DND-41 (cell line): ENCODE results near the gene DIAPH3.
A peak's percentile ranks its signal among the peaks of the same experiment; 100 is the strongest.

Experiments
- ATAC-seq: fragments of 200-7000 bp; cut with Tn5 transposase; 3 replicates; pipeline ENCODE4 v1.9.1; 2021; ENCODE audit warnings: low read depth; ENCODE audit not compliant: insufficient read depth
- DNase-seq: peaks from one replicate; pipeline ENCODE4 v3.0.0-alpha.2; 2020
- H2AFZ ChIP-seq: 2 replicates; pipeline ENCODE4 v1.6.0; 2012; ENCODE audit warnings: low read depth, low read length
- H3K27ac ChIP-seq: 2 replicates; pipeline ENCODE4 v1.5.1; 2012; ENCODE audit warnings: low read length, inconsistent platforms
- H3K27me3 ChIP-seq: fragments of 200-600 bp; sonication (generic); 2 replicates; pipeline ENCODE4 v1.6.0; 2012; ENCODE audit warnings: low read length, mild to moderate bottlenecking, inconsistent platforms; ENCODE audit not compliant: insufficient read depth, poor library complexity
- H3K36me3 ChIP-seq: 2 replicates; pipeline ENCODE4 v1.5.1; 2012; ENCODE audit warnings: low read length, inconsistent platforms; ENCODE audit not compliant: insufficient read depth
- H3K4me1 ChIP-seq: 2 replicates; pipeline ENCODE4 v1.5.1; 2012; ENCODE audit warnings: mild to moderate bottlenecking, low read length; ENCODE audit not compliant: insufficient read depth
- H3K4me2 ChIP-seq: 2 replicates; pipeline ENCODE4 v1.6.0; 2012; ENCODE audit warnings: mild to moderate bottlenecking, moderate library complexity, low read length, inconsistent platforms; ENCODE audit not compliant: insufficient read depth
- H3K4me3 ChIP-seq, 2 experiments: fragments of 200-600 bp in 1 of 2; shearing (Covaris generic) in 1 of 2; 2 replicates each; pipeline ENCODE4 v1.5.1; 2012 to 2016; ENCODE audit warnings: inconsistent platforms in 2 of 2, low read length in 2 of 2, mild to moderate bottlenecking in 2 of 2, low read depth in 1 of 2, moderate library complexity in 1 of 2
- H3K79me2 ChIP-seq: 2 replicates; pipeline ENCODE4 v1.6.0; 2012; ENCODE audit warnings: low read length, inconsistent platforms; ENCODE audit not compliant: insufficient read depth
- H3K9ac ChIP-seq: 2 replicates; pipeline ENCODE4 v1.6.0; 2012; ENCODE audit warnings: low read depth, mild to moderate bottlenecking, inconsistent platforms, low read length, moderate library complexity
- H3K9me3 ChIP-seq: 2 replicates; pipeline ENCODE4 v1.5.1; 2012; ENCODE audit warnings: low read length, moderate library complexity, mild to moderate bottlenecking, inconsistent platforms; ENCODE audit not compliant: insufficient read depth, severe bottlenecking
- H4K20me1 ChIP-seq: 2 replicates; pipeline ENCODE4 v1.6.0; 2012; ENCODE audit warnings: low read length; ENCODE audit not compliant: insufficient read depth
- EZH2 ChIP-seq: IDR thresholded peaks from 3 replicates; pipeline ENCODE4 v1.6.1; 2012; ENCODE audit warnings: borderline replicate concordance, low read depth, mild to moderate bottlenecking, moderate library complexity, low read length, inconsistent platforms; ENCODE audit not compliant: severe bottlenecking
- TF ChIP-seq, protein P1 (sequence below): IDR thresholded peaks from 2 replicates; pipeline ENCODE4 v1.5.1; 2012; ENCODE audit warnings: borderline replicate concordance, low read length, moderate library complexity, mild to moderate bottlenecking; ENCODE audit not compliant: poor library complexity, severe bottlenecking; ENCODE audit errors: extremely low read depth

Gene DIAPH3

GRCh38 chr13:59721926-59722910, 441.5 kb downstream of the DIAPH3 start:
- DNase-seq (peak; percentile 40), ATAC-seq (peak; percentile 91)
- Histone ChIP-seq H3K9ac (no peak overlapping the region), H3K4me1 (peaks cover 13% of the 10 kb centered on the region), H2AFZ (0 out of 2 replicates have a peak overlapping the region, but pooled peaks have one; percentile 43), H3K27me3 (no peaks in the 10 kb centered on the region), H3K4me3 (no peak overlapping the region), H3K79me2 (no peaks in the 10 kb centered on the region), H3K27ac (no peak overlapping the region), H3K36me3 (no peaks in the 10 kb centered on the region), H3K9me3 (no peaks in the 10 kb centered on the region), H4K20me1 (no peaks in the 10 kb centered on the region), H3K4me2 (no peak overlapping the region)
- TF ChIP-seq EZH2, result no peak
- TF ChIP-seq, protein P1, sequence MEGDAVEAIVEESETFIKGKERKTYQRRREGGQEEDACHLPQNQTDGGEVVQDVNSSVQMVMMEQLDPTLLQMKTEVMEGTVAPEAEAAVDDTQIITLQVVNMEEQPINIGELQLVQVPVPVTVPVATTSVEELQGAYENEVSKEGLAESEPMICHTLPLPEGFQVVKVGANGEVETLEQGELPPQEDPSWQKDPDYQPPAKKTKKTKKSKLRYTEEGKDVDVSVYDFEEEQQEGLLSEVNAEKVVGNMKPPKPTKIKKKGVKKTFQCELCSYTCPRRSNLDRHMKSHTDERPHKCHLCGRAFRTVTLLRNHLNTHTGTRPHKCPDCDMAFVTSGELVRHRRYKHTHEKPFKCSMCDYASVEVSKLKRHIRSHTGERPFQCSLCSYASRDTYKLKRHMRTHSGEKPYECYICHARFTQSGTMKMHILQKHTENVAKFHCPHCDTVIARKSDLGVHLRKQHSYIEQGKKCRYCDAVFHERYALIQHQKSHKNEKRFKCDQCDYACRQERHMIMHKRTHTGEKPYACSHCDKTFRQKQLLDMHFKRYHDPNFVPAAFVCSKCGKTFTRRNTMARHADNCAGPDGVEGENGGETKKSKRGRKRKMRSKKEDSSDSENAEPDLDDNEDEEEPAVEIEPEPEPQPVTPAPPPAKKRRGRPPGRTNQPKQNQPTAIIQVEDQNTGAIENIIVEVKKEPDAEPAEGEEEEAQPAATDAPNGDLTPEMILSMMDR, result no peak

DNA sequence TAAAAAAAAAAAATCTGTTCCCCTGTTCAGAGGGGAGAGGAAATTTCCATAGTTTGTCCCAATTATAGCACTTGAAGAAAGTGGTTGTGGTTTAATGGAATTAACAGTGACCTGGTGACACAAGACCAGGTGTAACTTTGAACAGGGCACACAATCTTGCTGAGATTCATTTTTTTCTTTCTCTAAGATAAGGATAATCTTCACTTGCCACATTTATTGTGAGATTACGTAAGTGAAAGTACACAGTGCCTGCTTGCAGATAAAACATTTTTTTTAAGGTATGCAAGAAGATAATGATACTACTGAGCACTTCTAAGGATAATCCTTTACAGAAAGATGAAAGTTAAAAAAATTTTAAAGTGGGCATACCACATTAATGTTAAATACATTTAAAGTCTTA, 448.1 kb downstream of the DIAPH3 start:
- H3K4me2 ChIP-seq, result no peak overlapping the region
- H3K4me3 ChIP-seq, result no peak overlapping the region
- H3K4me1 ChIP-seq, result no peaks in the 10 kb centered on the region
- DNase-seq (no peak), ATAC-seq (no peak)
- TF ChIP-seq EZH2, result no peak
- H3K9ac ChIP-seq, result no peak overlapping the region
- H3K27me3 ChIP-seq, result no peaks in the 10 kb centered on the region
- H3K79me2 ChIP-seq, result no peaks in the 10 kb centered on the region
- H2AFZ ChIP-seq, result no peak overlapping the region
- no peaks in the 10 kb centered on the region for H3K36me3 ChIP-seq
- no peaks in the 10 kb centered on the region for H4K20me1 ChIP-seq
- no peak overlapping the region for H3K27ac ChIP-seq
- no peaks in the 10 kb centered on the region for H3K9me3 ChIP-seq

DNA sequence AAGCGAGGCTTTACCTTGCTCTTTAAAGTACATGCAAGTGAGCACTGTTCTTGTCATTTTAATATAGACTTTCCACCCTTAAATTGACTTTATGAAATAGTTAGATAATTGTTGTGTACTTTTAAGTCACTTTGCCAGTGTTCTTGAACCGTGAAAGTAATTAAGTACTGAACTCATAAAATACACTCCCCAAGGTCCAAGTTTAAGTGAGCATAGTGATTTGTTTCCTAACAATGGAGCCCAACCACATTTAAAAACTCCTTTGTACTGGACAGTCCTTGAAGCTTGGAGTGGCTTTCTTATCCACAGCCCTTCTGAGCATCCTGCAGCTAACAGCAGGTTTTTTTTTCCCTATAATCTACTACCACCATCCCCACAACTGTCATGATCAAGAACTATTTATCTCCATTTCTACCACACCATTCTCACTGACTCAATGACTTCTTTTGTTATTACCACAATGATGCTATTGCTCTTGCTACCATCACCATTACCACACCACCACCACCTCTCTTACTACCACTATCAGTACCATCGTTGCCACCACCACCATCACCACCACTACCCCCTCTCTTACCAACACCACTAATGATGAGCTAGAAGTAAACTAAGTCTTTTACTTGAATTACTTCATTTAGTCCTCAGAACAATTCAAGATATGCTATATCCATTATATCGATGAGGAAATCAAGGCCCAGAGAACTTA, 452.6 kb downstream of the DIAPH3 start:
- H2AFZ ChIP-seq, result no peak overlapping the region
- no peaks in the 10 kb centered on the region for H3K79me2 ChIP-seq
- H3K4me3 ChIP-seq, result no peak overlapping the region
- H3K27me3 ChIP-seq, result no peaks in the 10 kb centered on the region
- no peaks in the 10 kb centered on the region for H3K9me3 ChIP-seq
- H4K20me1 ChIP-seq, result no peaks in the 10 kb centered on the region
- no peak for TF ChIP-seq EZH2
- TF ChIP-seq, protein P1, result no peak
- no peak overlapping the region for H3K27ac ChIP-seq
- no peaks in the 10 kb centered on the region for H3K4me1 ChIP-seq
- ATAC-seq (no peak), DNase-seq (no peak)
- no peaks in the 10 kb centered on the region for H3K36me3 ChIP-seq
- no peak overlapping the region for H3K9ac ChIP-seq
- no peak overlapping the region for H3K4me2 ChIP-seq

GRCh38 chr13:59710416-59710815, 453.3 kb downstream of the DIAPH3 start:
- no peak overlapping the region for H3K4me3 ChIP-seq
- H3K27ac ChIP-seq, result no peak overlapping the region
- H2AFZ ChIP-seq, result no peak overlapping the region
- TF ChIP-seq EZH2, result no peak
- TF ChIP-seq, protein P1, result no peak
- no peaks in the 10 kb centered on the region for H4K20me1 ChIP-seq
- no peak overlapping the region for H3K4me2 ChIP-seq
- no peak overlapping the region for H3K9ac ChIP-seq
- H3K36me3 ChIP-seq, result no peaks in the 10 kb centered on the region
- no peaks in the 10 kb centered on the region for H3K79me2 ChIP-seq
- no peaks in the 10 kb centered on the region for H3K4me1 ChIP-seq
- no peaks in the 10 kb centered on the region for H3K27me3 ChIP-seq
- no peaks in the 10 kb centered on the region for H3K9me3 ChIP-seq
- DNase-seq, result no peak
- ATAC-seq, result no peak
